Smooth muscle cell (in vitro differentiated cells): ENCODE measurements around the gene FOXP1. TPM values are rescaled to one million over a fixed set of nuclear protein-coding genes. Genes with fewer than 3 reads are reported as not detected.
A peak's percentile ranks its signal among the peaks of the same experiment; 100 is the strongest.

Experiments
- DNase-seq: peaks from one replicate; lab custom pipeline; 2025; ENCODE audit not compliant: unreplicated experiment; lab: John Stamatoyannopoulos, UW
- H2AFZ ChIP-seq: fragments of 200-600 bp; sonication (generic); 2 replicates; pipeline ENCODE4 v1.6.0; 2016; ENCODE audit warnings: antibody characterized with exemption, low read depth, mild to moderate bottlenecking
- H3F3A ChIP-seq: fragments of 200-600 bp; sonication (generic); 2 replicates; pipeline ENCODE4 v1.6.0; 2017; ENCODE audit warnings: antibody characterized with exemption, low read depth
- H3K27ac ChIP-seq: fragments of 200-600 bp; sonication (generic); 2 replicates; pipeline ENCODE4 v1.5.1; 2016; ENCODE audit warnings: low read depth, mild to moderate bottlenecking
- H3K27me3 ChIP-seq: fragments of 200-600 bp; sonication (generic); 2 replicates; pipeline ENCODE4 v1.6.1; 2016; ENCODE audit warnings: low read depth, mild to moderate bottlenecking
- H3K36me3 ChIP-seq: fragments of 200-600 bp; sonication (generic); 2 replicates; pipeline ENCODE4 v1.5.1; 2016; ENCODE audit warnings: low read depth
- H3K4me1 ChIP-seq: fragments of 200-600 bp; sonication (generic); 2 replicates; pipeline ENCODE4 v1.5.1; 2016; ENCODE audit warnings: low read depth
- H3K4me2 ChIP-seq: fragments of 200-600 bp; sonication (generic); 2 replicates; pipeline ENCODE4 v1.6.0; 2016; ENCODE audit warnings: mild to moderate bottlenecking
- H3K4me3 ChIP-seq: fragments of 200-600 bp; sonication (generic); 2 replicates; pipeline ENCODE4 v1.5.1; 2016; ENCODE audit warnings: mild to moderate bottlenecking
- H3K79me2 ChIP-seq: fragments of 200-600 bp; sonication (generic); 2 replicates; pipeline ENCODE4 v1.6.0; 2016; ENCODE audit warnings: low read depth, mild to moderate bottlenecking
- H3K9ac ChIP-seq: fragments of 200-600 bp; sonication (generic); 2 replicates; pipeline ENCODE4 v1.6.0; 2016; ENCODE audit warnings: low read depth
- H3K9me3 ChIP-seq: fragments of 200-600 bp; sonication (generic); replicated peaks from 2 replicates; pipeline ENCODE4 v1.5.1; 2016; ENCODE audit warnings: low read depth
- H4K20me1 ChIP-seq: fragments of 200-600 bp; sonication (generic); 2 replicates; pipeline ENCODE4 v1.6.0; 2016; ENCODE audit warnings: low read depth
- WGBS: methylation state at CpG from one replicate; pipeline ENCODE4 v1.1.7; 2016; ENCODE audit warnings: low lambda C conversion rate; 5-methylcytosine and 5-hydroxymethylcytosine counted together
- polyA plus RNA-seq: library from polyadenylated mRNA; unstranded; fragments of >200 nt; fragmentation: Nextera tagmentation; extraction: Ambion mirVana; gene quantifications from 2 replicates; pipeline ENCODE4 v1.2.1, GENCODE V29; 2016
- total RNA-seq: library from RNA; depleted of rRNA; stranded (reverse); fragments of >200 nt; gene quantifications from 2 replicates; pipeline ENCODE4 v1.2.3, GENCODE V29; 2014
- TF ChIP-seq, protein P1 (sequence below): fragments of 200-600 bp; sonication (generic); IDR thresholded peaks from 2 replicates; pipeline ENCODE4 v1.5.1; 2017; ENCODE audit warnings: borderline replicate concordance, mild to moderate bottlenecking, antibody characterized with exemption; ENCODE audit not compliant: insufficient read depth, poor library complexity, severe bottlenecking

FOXP1 gene
- total and polyA plus RNA-seq, 2 experiments from 2014 or later: 40.9 to 68.0 TPM

DNA sequence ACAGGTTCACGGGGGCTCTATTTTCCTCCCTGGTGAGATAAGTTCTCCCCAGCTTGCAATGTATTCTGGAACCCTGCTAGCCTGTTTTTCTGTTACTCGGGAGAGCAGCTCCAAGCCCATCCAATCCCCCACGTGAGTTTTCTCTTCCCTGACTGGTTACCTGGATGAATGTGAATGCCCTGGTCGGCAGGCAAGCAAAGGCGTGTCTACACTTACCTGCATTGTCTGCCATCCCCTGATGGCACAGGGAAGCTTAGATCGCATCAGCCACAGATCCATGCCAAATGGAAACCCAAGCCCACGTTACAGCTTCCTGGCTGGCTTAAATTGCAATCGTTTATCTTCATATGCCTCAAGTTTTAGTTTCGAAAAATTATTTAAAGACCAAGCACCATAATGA, 149.9 kb downstream of the FOXP1 start:
- Histone ChIP-seq H4K20me1 (no peaks in the 10 kb centered on the region), H2AFZ (no peak overlapping the region), H3F3A (peaks cover 3% of the 10 kb centered on the region), H3K79me2 (no peaks in the 10 kb centered on the region), H3K9me3 (no peaks in the 10 kb centered on the region), H3K4me3 (no peak overlapping the region), H3K27me3 (no peaks in the 10 kb centered on the region), H3K9ac (no peak overlapping the region), H3K4me1 (peaks cover 7% of the 10 kb centered on the region), H3K27ac (no peak overlapping the region), H3K4me2 (no peak overlapping the region), H3K36me3 (no peaks in the 10 kb centered on the region)
- no peak for DNase-seq
- TF ChIP-seq, protein P1, sequence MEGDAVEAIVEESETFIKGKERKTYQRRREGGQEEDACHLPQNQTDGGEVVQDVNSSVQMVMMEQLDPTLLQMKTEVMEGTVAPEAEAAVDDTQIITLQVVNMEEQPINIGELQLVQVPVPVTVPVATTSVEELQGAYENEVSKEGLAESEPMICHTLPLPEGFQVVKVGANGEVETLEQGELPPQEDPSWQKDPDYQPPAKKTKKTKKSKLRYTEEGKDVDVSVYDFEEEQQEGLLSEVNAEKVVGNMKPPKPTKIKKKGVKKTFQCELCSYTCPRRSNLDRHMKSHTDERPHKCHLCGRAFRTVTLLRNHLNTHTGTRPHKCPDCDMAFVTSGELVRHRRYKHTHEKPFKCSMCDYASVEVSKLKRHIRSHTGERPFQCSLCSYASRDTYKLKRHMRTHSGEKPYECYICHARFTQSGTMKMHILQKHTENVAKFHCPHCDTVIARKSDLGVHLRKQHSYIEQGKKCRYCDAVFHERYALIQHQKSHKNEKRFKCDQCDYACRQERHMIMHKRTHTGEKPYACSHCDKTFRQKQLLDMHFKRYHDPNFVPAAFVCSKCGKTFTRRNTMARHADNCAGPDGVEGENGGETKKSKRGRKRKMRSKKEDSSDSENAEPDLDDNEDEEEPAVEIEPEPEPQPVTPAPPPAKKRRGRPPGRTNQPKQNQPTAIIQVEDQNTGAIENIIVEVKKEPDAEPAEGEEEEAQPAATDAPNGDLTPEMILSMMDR: no peak
- WGBS: 77% methylated on average over 9 of the region's 9 CpGs

DNA sequence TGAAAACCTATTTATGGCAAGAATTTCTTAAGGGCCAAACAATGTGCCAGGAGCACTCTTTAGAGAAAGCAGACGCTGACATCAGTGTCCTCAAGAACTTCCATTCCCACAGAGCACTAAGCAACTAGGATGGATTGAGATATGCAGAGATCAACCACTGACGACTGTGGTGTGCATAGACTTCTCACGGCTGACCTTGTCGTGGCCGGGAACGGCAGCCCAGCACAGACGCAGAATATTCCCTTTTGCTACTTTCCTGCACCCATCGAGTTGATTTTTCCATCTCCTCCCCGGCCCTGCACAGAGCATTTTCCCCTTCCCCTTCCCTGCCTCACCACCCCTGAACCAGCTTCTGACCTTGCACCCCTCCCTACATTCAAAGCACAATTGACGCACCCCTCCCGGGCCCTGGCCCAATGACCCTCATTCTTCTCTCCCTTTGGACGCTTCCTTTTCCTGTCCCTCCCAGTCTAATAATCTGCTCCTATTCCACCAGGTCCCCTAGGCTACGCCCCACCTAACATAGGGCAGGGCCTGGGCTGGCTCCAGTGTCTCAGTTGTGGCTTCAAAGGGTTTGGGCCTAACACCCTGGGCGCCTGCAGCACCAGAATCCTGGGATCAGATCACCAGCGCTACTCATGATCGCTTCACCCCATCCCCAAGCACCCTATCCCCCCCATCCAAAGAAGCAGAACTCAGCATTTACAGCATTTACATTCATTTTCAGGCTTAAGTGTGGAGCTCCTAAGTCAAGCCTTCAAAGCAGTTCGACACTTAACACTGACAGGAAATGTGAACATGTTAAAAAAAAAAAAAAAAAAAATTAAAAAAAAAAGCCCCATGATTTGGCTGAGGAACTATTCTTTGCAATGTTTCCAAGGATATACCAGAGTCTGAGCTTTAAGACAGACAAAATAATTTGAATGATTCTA, 151.2 kb downstream of the FOXP1 start:
- H3K27ac ChIP-seq: peak overlapping the region; percentile 39
- no peak overlapping the region for H3K9ac ChIP-seq
- H3F3A ChIP-seq: peaks cover 3% of the 10 kb centered on the region
- no peaks in the 10 kb centered on the region for H4K20me1 ChIP-seq
- H3K9me3 ChIP-seq: no peaks in the 10 kb centered on the region
- no peak for DNase-seq
- no peaks in the 10 kb centered on the region for H3K36me3 ChIP-seq
- peaks cover 9% of the 10 kb centered on the region for H3K79me2 ChIP-seq
- no peaks in the 10 kb centered on the region for H3K27me3 ChIP-seq
- H3K4me3 ChIP-seq: no peak overlapping the region
- H3K4me1 ChIP-seq: no peaks in the 10 kb centered on the region
- TF ChIP-seq, protein P1: no peak
- peak overlapping the region; percentile 8 for H3K4me2 ChIP-seq
- WGBS: 78% methylated on average over 17 of the region's 17 CpGs
- no peak overlapping the region for H2AFZ ChIP-seq

DNA sequence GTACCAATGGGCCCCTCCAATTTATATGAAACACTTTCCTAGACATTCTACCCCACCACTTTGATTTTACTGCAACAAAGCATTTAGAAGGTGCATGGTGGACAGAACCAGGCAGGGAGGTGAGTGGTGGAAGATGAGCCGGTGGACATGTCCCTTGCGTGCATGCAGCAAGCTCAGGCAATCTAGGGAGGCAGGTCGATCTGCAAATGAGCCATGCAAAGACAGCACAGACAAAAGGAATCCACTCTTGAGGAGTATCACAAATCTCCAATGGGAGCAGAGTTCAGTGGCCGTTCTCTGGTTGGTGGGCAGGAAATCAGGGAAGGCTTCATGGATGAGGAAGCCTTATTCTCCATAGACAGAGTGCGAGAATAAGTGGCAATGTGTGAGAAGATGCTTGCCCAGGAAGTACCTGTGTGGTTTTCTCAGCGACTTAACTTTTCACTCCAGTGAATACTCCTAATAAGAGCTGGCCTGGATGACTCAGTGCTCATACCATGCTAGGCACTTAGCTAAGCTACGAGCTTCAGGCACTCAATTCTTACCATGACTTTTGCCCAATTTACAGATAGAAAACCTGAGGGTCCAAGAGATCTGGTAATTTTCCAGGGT, 152.5 kb downstream of the FOXP1 start:
- H3F3A ChIP-seq: peaks cover 3% of the 10 kb centered on the region
- H3K36me3 ChIP-seq: no peaks in the 10 kb centered on the region
- H3K9me3 ChIP-seq: no peaks in the 10 kb centered on the region
- H3K27ac ChIP-seq: peak overlapping the region; percentile 12
- no peak overlapping the region for H2AFZ ChIP-seq
- TF ChIP-seq, protein P1: no peak
- H3K79me2 ChIP-seq: peaks cover 13% of the 10 kb centered on the region
- H3K4me2 ChIP-seq: no peak overlapping the region
- H4K20me1 ChIP-seq: no peaks in the 10 kb centered on the region
- 75% methylated on average over 7 of the region's 7 CpGs for WGBS
- H3K4me1 ChIP-seq: no peaks in the 10 kb centered on the region
- DNase-seq: no peak
- H3K27me3 ChIP-seq: no peaks in the 10 kb centered on the region
- H3K9ac ChIP-seq: no peak overlapping the region
- H3K4me3 ChIP-seq: no peak overlapping the region
